NT2/D1 (cell line): Measurements from ENCODE around the gene ANAPC10.

ENCODE experiments used
- DNase-seq: peaks from one replicate; pipeline ENCODE4 v3.0.0-alpha.2; 2011; ENCODE audit warnings: low read depth, low spot score
- H3K27me3 ChIP-seq: 2 replicates; pipeline ENCODE4 v1.6.0; 2011; ENCODE audit warnings: mild to moderate bottlenecking; ENCODE audit not compliant: insufficient read length, insufficient read depth
- H3K36me3 ChIP-seq: 2 replicates; pipeline ENCODE4 v1.6.1; 2011; ENCODE audit warnings: mild to moderate bottlenecking, low read length, mixed read lengths; ENCODE audit not compliant: insufficient read depth, insufficient read length
- H3K4me1 ChIP-seq: 2 replicates; pipeline ENCODE4 v1.5.1; 2011; ENCODE audit not compliant: insufficient read depth, insufficient read length
- H3K4me3 ChIP-seq: 2 replicates; pipeline ENCODE4 v1.5.1; 2011; ENCODE audit warnings: low read depth; ENCODE audit not compliant: insufficient read length
- H3K9ac ChIP-seq: 2 replicates; pipeline ENCODE4 v1.6.0; 2011; ENCODE audit warnings: low read depth; ENCODE audit not compliant: insufficient read length
- H3K9me3 ChIP-seq: 2 replicates; pipeline ENCODE4 v1.5.1; 2011; ENCODE audit warnings: mild to moderate bottlenecking, low read length; ENCODE audit not compliant: insufficient read depth
- SUZ12 ChIP-seq: IDR thresholded peaks from 2 replicates; pipeline ENCODE4 v1.6.1; 2011; ENCODE audit not compliant: insufficient read length, insufficient read depth; ENCODE audit errors: extremely low read depth
- YY1 ChIP-seq: IDR thresholded peaks from 2 replicates; pipeline ENCODE4 v1.6.1; 2011; ENCODE audit not compliant: insufficient read length, insufficient read depth
- ZNF274 ChIP-seq: IDR thresholded peaks from 2 replicates; pipeline ENCODE4 v1.6.1; 2011; ENCODE audit warnings: mild to moderate bottlenecking, low read depth, low read length

Gene ANAPC10

DNA sequence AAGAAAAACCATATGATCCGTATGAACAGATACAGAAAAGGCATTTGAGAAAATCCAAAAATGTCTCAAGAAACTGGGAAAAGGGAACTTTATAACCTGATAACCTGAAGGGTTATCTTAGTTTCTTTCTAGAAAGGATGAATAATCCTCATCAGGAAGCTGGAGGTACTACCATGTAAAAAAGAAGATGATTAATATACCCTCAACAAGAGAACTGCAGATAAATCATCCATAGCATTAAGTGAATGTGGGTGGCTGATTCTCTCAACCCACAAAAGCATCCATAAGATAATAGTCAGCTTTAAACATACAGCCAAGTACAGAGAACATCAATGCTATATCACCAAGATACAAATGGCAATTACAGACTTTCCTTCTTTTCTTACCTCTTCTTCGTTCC, 26.4 kb downstream of the ANAPC10 start:
- Histone ChIP-seq H3K9ac (no peak overlapping the region), H3K4me1 (no peaks in the 10 kb centered on the region), H3K36me3 (peaks cover 13% of the 10 kb centered on the region), H3K4me3 (no peak overlapping the region), H3K27me3 (no peaks in the 10 kb centered on the region), H3K9me3 (no peaks in the 10 kb centered on the region)
- TF ChIP-seq ZNF274, result no peak
- DNase-seq, result no peak

DNA sequence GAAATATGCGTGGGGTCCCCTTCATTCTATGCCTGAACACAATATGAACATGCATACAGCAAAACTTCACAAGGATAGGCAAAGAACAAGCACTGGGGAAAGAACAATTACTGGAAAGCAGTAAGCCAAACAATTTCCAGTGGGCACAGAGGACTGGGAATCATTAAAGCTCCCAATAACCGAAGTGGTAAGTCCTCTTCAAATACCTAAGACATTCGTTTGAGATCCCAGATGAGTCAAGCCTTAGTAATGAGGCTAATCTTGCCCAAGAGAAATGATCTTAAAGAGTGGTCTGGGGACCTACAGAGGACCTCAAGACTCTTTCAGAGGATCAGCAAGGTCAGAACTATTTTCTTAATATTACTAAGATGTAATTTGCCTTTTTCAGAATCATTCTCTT, 28.6 kb downstream of the ANAPC10 start:
- H3K27me3 ChIP-seq, result no peaks in the 10 kb centered on the region
- no peaks in the 10 kb centered on the region for H3K4me1 ChIP-seq
- no peaks in the 10 kb centered on the region for H3K9me3 ChIP-seq
- no peak overlapping the region for H3K4me3 ChIP-seq
- no peak overlapping the region for H3K9ac ChIP-seq
- no peak for DNase-seq
- H3K36me3 ChIP-seq, result no peaks in the 10 kb centered on the region
- no peak for TF ChIP-seq YY1
- no peak for TF ChIP-seq ZNF274
- no peak for TF ChIP-seq SUZ12

DNA sequence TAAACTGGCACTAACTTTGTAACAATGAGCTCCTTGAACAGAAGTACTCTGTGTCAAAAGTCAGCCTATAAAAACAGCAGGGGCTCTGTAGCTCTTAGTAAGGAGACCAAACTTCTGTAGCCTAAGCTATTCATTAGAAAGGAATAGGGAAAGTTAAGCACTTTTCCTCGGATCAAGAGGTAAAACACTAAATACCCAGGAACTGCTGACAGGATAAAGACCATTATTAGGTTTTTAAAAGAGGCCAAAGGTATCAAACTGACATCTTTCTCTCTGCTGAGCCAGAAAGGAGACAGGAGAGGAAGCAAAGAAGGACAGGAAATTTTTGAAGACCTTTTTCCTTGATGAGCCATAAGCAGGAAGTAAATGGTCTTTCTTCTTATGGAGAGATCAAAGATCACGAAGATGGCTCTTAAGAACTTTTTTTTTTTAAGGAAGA, 31.9 kb downstream of the ANAPC10 start:
- Histone ChIP-seq H3K9me3 (no peaks in the 10 kb centered on the region), H3K9ac (no peak overlapping the region), H3K36me3 (peaks cover 3% of the 10 kb centered on the region), H3K4me3 (no peak overlapping the region), H3K27me3 (no peaks in the 10 kb centered on the region), H3K4me1 (no peaks in the 10 kb centered on the region)
- DNase-seq, result peak; percentile 30
- no peak for TF ChIP-seq YY1
- no peak for TF ChIP-seq ZNF274
- TF ChIP-seq SUZ12, result no peak

DNA sequence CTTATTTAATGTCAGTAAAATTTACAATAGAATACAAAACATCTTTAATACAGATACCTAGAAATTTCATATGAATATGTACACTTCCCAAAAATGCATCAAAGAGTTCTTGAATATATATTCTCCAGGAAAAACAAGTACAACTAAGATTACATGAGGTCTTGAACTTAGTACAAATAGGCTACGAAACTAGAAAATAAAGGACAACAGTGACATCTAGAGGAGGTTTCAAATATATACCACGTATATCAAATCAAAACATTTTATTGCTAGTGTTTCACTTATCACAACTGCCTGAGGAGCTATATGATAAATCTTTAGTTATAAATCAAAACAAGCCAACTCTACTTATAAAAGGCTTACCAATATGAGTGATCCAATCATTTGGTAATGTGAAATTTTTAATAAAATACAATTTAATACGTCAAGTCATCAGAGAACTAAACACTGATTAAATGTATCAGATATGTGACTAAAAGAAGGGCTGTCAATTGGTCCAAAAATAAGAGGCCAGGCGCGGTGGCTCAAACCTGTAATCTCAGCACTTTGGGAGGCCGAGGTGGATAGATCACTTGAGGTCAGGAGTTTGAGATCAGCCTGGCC, 36.6 kb downstream of the ANAPC10 start:
- no peak overlapping the region for H3K4me3 ChIP-seq

DNA sequence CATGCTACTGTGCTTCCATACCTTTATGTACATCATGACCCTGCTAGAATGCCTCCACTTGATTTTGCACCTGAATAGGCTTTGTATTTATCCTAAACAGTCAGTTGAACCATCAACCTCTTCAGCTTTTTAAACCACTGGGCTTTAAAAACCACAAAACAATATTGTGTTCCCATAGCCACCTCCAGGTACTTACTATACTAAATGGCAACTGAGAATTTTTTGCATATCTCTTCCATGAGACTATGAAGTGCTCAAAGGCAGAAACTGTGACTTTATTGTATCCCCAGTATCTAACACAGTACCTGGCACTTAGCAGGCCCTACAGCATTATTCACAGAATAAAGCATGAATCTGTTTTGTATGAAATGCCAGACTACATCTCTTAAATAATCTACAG, 39.7 kb downstream of the ANAPC10 start:
- TF ChIP-seq YY1, result no peak
- TF ChIP-seq ZNF274, result no peak
- no peak for TF ChIP-seq SUZ12
- H3K27me3 ChIP-seq, result no peaks in the 10 kb centered on the region
- no peaks in the 10 kb centered on the region for H3K36me3 ChIP-seq
- no peak for DNase-seq
- no peaks in the 10 kb centered on the region for H3K4me1 ChIP-seq
- H3K9me3 ChIP-seq, result no peaks in the 10 kb centered on the region
- H3K4me3 ChIP-seq, result no peak overlapping the region
- no peak overlapping the region for H3K9ac ChIP-seq

More for the DNA sequence above, 36.6 kb downstream of the ANAPC10 start:
- DNase-seq, result peak; percentile 9
- H3K9ac ChIP-seq, result no peak overlapping the region
- TF ChIP-seq SUZ12, result no peak
- TF ChIP-seq YY1, result no peak
- no peak for TF ChIP-seq ZNF274
- H3K27me3 ChIP-seq, result no peaks in the 10 kb centered on the region
- no peaks in the 10 kb centered on the region for H3K4me1 ChIP-seq
- H3K9me3 ChIP-seq, result no peaks in the 10 kb centered on the region
- peaks cover 3% of the 10 kb centered on the region for H3K36me3 ChIP-seq

DNA sequence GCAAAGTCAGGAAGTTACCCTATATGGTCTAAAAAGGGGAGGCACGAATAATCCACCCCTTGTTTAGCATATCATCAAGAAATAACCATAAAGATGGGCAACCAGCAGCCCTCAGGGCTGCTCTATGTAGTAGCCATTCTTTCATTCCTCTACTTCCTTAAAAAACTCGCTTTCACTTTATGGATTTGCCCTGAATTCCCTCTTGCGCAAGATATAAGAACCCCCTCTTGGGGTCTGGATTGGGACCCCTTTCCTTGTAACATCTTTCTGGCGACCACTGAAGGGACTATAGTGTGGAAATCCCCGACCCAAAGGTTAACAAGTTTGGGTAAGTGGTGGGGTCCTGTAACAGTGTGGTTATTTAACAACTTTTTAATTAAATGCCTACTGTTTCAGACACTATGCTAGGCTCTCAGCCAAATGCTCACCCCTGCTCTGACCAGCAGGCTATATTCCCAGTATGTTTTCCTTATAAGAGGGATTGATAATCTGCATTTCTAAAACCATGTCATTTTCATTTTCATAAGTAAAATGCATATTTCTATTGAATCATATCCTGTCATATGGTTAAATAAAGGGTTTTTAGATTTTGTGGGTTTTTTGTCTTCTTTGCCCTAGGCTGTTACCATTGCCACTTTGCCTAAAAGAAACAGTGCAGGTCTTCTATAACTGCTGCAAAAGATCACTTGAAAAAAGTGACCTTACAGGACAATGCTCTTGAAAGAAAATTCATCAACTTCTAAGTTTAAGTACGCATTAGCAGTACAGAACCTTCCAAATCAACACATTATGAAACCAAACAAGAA, 41.5 kb downstream of the ANAPC10 start:
- Histone ChIP-seq H3K9me3 (no peaks in the 10 kb centered on the region), H3K27me3 (no peaks in the 10 kb centered on the region), H3K4me3 (no peak overlapping the region), H3K4me1 (no peaks in the 10 kb centered on the region), H3K36me3 (no peaks in the 10 kb centered on the region), H3K9ac (no peak overlapping the region)
- no peak for DNase-seq
- TF ChIP-seq ZNF274 (no peak), YY1 (no peak), SUZ12 (no peak)

DNA sequence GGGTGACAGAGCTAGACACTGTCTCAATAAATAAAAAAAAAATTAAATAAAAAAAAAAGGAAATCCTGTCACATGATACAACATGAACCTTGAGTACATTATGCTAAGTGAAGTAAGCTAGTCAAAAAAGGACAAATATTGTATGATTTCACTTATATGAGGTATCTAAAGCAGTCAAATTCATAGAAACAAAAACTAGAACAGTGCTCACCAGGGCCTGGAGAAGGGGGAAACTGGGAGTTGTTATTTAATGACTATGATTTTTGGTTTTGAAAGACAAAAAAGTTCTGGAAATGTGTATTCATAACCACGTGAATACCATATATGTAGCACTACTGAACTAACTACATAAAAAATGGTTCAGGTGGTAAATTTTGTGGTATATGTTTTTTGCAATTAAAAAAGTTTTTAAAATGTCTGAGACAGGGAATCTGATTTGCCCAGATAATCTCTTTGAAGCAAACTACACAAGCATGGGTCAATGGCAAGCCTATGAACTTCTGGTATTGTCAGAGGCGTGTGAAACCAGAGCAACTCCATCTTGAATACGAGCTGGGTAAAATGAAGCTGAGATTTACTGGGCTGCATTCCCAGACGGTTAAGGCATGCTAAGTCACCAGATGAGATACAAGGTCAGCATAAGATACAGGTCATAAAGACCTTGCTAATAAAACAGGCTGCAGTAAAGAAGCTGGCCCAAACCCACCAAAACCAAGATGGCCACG, 42.3 kb downstream of the ANAPC10 start:
- TF ChIP-seq ZNF274 (no peak), SUZ12 (no peak), YY1 (no peak)
- H3K27me3 ChIP-seq, result no peaks in the 10 kb centered on the region
- no peaks in the 10 kb centered on the region for H3K36me3 ChIP-seq
- no peak overlapping the region for H3K4me3 ChIP-seq
- H3K4me1 ChIP-seq, result no peaks in the 10 kb centered on the region
- no peaks in the 10 kb centered on the region for H3K9me3 ChIP-seq
- no peak for DNase-seq
- no peak overlapping the region for H3K9ac ChIP-seq
